NCI-H2196 (cell line): ENCODE data around the gene PCDHA11.
"Not testable (repeated sequence)": the region's sequence is repeated elsewhere in the genome, so short reads cannot be mapped to it uniquely, and the experiment has no call there.

ENCODE experiments used
- DNase-seq: peaks from one replicate; lab custom pipeline; 2025; ENCODE audit not compliant: unreplicated experiment; lab: John Stamatoyannopoulos, UW

The PCDHA11 gene

DNA sequence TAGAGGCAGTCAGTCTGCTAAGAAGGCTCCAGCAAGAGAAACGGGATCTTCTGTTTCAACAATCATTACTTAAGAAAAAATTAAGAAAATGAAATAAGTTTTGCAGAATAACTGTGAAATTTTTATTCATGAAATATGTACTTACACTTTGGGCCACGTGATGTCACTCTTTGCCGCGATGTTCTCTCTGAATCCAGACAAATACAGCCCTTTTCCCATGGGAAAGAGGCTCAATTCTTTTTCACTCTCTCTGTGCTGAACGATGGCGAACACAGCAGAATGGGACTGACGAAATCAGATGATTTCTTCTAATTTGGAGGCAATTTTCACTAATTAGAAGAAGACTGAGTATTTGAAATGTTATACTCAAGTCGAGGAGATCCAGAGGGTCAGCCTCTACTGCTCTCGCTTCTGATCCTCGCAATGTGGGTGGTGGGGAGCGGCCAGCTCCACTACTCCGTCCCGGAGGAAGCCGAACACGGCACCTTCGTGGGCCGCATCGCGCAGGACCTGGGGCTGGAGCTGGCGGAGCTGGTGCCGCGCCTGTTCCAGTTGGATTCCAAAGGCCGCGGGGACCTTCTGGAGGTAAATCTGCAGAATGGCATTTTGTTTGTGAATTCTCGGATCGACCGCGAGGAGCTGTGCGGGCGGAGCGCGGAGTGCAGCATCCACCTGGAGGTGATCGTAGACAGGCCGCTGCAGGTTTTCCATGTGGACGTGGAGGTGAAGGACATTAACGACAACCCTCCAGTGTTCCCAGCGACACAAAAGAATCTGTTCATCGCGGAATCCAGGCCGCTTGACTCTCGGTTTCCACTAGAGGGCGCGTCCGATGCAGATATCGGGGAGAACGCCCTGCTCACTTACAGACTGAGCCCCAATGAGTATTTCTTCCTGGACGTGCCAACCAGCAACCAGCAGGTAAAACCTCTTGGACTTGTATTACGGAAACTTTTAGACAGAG is 20.3 kb upstream of the PCDHA11 start, which contains the start of gene PCDHA9:
Gene PCDHA9 (plus strand): TSS at position 244 of the 964 bp plus-strand sequence. CDS start 114 bp downstream, at position 358.
- not testable (repeated sequence) for DNase-seq

- DNase-seq, result not testable (repeated sequence)
Observed at GRCh38 chr5:140849831-140850634, 18.7 kb upstream of the PCDHA11 start.

GRCh38 chr5:140855772-140856674 is 12.7 kb upstream of the PCDHA11 start, which contains the start of gene PCDHA10:
PCDHA10 (plus strand) TSS chr5:140855897; CDS start chr5:140856049, 152 bp downstream.
- no peak for DNase-seq

DNA sequence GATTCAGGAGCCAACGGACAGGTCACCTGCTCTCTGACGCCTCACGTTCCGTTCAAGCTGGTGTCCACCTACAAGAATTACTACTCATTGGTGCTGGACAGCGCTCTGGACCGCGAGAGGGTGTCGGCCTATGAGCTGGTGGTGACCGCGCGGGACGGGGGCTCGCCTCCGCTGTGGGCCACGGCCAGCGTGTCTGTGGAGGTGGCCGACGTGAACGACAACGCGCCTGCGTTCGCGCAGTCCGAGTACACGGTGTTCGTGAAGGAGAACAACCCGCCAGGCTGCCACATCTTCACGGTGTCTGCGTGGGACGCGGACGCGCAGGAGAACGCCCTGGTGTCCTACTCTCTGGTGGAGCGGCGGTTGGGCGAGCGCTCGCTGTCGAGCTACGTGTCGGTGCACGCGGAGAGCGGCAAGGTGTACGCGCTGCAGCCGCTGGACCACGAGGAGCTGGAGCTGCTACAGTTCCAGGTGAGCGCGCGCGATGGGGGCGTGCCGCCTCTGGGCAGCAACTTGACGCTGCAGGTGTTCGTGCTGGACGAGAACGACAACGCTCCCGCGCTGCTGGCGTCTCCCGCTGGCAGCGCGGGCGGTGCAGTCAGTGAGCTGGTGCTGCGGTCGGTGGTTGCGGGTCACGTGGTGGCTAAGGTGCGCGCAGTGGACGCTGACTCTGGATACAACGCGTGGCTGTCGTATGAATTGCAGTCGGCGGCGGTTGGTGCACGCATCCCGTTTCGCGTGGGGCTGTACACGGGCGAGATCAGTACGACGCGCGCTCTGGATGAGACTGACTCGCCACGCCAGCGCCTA is 11.4 kb upstream of the PCDHA11 start:
- DNase-seq, result no peak

- DNase-seq, result no peak
Observed at GRCh38 chr5:140857987-140858240, 10.8 kb upstream of the PCDHA11 start.

DNA sequence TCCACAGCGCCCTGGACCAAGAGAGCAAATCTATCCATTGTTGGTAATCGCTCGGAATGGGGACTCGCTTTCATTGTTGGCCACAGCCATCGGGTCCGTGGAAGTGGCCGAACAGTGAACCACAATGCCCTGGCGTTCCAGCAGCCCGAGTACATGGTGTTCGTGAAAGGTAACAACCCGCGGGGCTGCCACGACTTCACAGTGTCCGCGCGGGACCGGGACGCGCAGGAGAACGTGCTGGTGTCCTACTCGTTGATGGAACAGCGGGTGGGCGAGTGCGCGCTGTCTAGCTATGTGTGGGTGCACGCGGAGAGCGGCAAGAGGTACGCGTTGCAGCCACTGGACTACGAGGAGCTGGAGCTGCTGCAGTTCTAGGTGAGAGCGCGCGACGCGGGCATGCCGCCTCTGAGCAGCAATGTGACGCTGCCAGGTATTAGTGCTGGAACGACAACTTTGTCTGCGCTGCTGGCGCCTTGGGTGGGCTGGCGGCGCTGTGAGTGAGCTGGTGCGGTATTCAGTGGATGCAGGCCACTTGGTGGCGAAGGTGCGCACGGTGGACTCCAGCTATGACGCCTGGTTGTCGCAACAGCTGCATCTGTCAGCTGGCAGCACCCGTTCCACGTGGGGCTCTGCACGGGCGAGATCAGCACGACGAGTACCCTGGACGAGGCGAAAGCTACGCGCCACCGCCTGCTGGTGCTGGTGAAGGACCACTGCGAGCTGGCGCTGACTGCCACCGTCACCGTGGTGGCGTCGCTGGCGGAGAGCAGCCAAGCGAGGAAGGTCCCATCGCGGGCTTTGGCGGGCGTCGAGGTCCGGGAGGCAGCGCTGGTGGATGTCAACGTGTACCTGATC is 6.1 kb upstream of the PCDHA11 start:
- no peak for DNase-seq

GRCh38 chr5:140869555-140869886 is 764 bp downstream of the PCDHA11 start:
- DNase-seq, result no peak

- DNase-seq, result no peak
Observed at GRCh38 chr5:140870221-140871201, 1.8 kb downstream of the PCDHA11 start.

- DNase-seq, result peak; percentile 78
Observed at GRCh38 chr5:140875085-140876065, 6.6 kb downstream of the PCDHA11 start, which contains the start of gene PCDHA12. PCDHA12 (plus strand) TSS chr5:140875308; CDS start chr5:140875473, 165 bp downstream.

- DNase-seq, result not testable (repeated sequence)
Observed at GRCh38 chr5:140876541-140877261, 7.9 kb downstream of the PCDHA11 start.

DNA sequence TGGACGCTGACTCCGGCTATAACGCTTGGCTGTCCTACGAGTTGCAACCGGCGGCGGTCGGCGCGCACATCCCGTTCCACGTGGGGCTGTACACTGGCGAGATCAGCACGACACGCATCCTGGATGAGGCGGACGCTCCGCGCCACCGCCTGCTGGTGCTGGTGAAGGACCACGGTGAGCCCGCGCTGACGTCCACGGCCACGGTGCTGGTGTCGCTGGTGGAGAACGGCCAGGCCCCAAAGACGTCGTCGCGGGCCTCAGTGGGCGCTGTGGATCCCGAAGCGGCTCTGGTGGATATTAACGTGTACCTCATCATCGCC is 8.5 kb downstream of the PCDHA11 start:
- DNase-seq, result no peak

GRCh38 chr5:140881889-140882590 is 13.3 kb downstream of the PCDHA11 start, which contains the start of gene PCDHA13:
PCDHA13 (plus strand) TSS chr5:140882124; CDS start chr5:140882269, 145 bp downstream.
- no peak for DNase-seq

DNA sequence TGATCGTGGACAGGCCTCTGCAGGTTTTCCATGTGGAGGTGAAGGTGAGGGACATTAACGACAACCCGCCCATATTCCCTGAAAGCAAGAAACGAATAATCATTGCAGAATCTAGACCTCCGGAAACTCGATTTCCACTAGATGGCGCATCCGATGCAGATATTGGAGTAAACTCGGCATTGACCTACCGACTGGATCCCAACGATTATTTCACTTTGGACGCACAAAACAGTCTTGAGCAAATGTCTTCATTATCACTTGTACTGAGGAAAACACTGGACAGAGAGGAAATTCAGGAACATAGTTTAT is 13.8 kb downstream of the PCDHA11 start:
- no peak for DNase-seq

DNA sequence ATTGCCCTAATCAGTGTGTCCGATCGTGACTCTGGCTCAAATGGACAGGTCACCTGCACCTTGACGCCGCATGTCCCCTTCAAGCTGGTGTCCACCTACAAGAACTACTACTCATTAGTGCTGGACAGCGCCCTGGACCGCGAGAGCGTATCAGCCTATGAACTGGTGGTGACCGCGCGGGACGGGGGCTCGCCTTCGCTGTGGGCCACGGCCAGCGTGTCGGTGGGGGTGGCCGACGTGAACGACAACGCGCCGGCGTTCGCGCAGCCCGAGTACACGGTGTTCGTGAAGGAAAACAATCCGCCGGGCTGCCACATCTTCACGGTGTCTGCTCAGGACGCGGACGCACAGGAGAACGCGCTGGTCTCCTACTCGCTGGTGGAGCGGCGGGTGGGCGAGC is 14.6 kb downstream of the PCDHA11 start:
- no peak for DNase-seq

DNA sequence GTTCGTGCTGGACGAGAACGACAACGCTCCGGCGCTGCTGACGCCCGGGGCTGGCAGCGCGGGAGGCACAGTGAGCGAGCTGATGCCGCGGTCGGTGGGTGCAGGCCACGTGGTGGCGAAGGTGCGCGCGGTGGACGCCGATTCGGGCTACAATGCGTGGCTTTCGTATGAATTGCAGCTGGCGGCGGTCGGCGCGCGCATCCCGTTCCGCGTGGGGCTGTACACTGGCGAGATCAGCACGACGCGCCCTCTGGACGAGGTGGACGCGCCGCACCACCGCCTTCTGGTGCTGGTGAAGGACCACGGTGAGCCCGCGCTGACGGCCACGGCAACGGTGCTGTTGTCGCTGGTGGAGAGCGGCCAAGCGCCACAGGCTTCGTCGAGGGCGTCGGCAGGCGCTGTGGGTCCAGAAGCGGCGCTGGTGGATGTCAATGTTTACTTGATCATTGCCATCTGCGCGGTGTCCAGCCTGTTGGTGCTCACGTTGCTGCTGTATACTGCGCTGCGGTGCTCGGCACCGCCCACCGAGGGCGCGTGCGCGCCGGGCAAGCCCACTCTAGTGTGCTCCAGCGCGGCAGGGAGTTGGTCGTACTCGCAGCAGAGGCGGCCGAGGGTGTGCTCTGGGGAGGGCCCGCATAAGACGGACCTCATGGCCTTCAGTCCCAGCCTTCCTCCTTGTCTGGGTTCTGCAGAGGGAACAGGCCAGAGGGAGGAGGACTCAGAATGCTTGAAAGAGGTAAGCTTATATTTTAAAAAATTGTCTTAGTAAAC is 15.4 kb downstream of the PCDHA11 start:
- no peak for DNase-seq
